Endothelial cell of umbilical vein (primary cell): ENCODE results near the gene GPRASP1.

Source experiments
- CTCF ChIP-seq, 2 donors: IDR thresholded peaks; 1 replicate in 1 of 2; 2 replicates in 1 of 2; pipeline ENCODE4 v1.5.1; 2011; ENCODE audit warnings: low read length in 2 of 2, mild to moderate bottlenecking in 2 of 2, moderate library complexity in 2 of 2, control low read depth in 1 of 2, inconsistent platforms in 1 of 2, low read depth in 1 of 2; ENCODE audit not compliant: insufficient read depth in 1 of 2; ENCODE audit errors: extremely low read depth in 1 of 2
- EZH2 ChIP-seq: IDR thresholded peaks from 2 replicates; pipeline ENCODE4 v1.6.1; 2012; ENCODE audit warnings: borderline replicate concordance, low read depth, mild to moderate bottlenecking, moderate library complexity, low read length, inconsistent platforms; ENCODE audit not compliant: severe bottlenecking
- FOS ChIP-seq: IDR thresholded peaks from 2 replicates; pipeline ENCODE4 v1.6.1; 2011; ENCODE audit warnings: mild to moderate bottlenecking, low read length, moderate library complexity, borderline replicate concordance; ENCODE audit not compliant: insufficient read depth
- JUN ChIP-seq: IDR thresholded peaks from 2 replicates; pipeline ENCODE4 v1.6.1; 2011; ENCODE audit warnings: borderline replicate concordance, low read depth; ENCODE audit not compliant: insufficient read length, insufficient read depth
- MAX ChIP-seq: IDR thresholded peaks from 2 replicates; pipeline ENCODE4 v1.6.1; 2011; ENCODE audit not compliant: insufficient read depth, insufficient read length
- MYC ChIP-seq: IDR thresholded peaks from one replicate; pipeline ENCODE4 v1.6.1; 2011; ENCODE audit warnings: mild to moderate bottlenecking, low read depth, low read length
- POLR2A ChIP-seq: IDR thresholded peaks from 2 replicates; pipeline ENCODE4 v1.6.1; 2012; ENCODE audit warnings: low read depth, mild to moderate bottlenecking, control low read depth, low read length
- POLR2AphosphoS5 ChIP-seq: IDR thresholded peaks from 2 replicates; pipeline ENCODE4 v1.6.1; 2012; ENCODE audit warnings: low read depth, mild to moderate bottlenecking, control low read depth, low read length, moderate library complexity; ENCODE audit not compliant: insufficient read depth

DNA sequence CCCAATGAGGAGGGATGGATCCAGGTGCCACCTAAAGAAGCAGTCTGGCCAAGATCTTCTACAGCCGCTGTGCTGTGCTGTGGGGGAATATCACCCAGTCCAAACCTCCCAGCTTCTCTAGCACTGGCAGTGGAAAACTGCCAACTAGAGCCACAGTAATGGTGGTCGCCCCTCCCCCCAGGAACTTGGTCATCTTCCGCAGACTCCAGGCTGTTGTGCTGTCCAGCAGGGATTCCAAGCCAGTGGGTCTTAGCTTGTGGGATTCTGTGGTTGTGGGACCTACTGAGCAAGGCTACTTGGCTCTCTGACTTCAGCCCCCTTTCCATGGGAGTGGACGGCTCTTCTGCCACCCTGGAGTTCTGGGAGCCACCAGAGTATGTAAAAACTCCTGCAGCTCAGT is 18.2 kb downstream of the GPRASP1 start:
- TF ChIP-seq POLR2AphosphoS5 = no peak
- TF ChIP-seq EZH2 = no peak
- TF ChIP-seq JUN = no peak
- TF ChIP-seq MAX = no peak
- no peak for TF ChIP-seq CTCF (IDR thresholded peaks at IDR 0.05; ENCODE audit: extremely low read depth in 1 of 2, insufficient read depth in 1 of 2, low read depth in 1 of 2, low read length in 2 of 2)
- TF ChIP-seq POLR2A = no peak
- no peak for TF ChIP-seq FOS
- no peak for TF ChIP-seq MYC
